HG03460 (cell line): Measurements from ENCODE around the gene REV3L.
"Not testable (repeated sequence)": the region's sequence is repeated elsewhere in the genome, so short reads cannot be mapped to it uniquely, and the experiment has no call there.

Source experiments
- ATAC-seq: cut with Tn5 transposase; IDR thresholded peaks from one replicate; pipeline ENCODE4 v1.9.1; 2021; ENCODE audit not compliant: unreplicated experiment

The REV3L gene

GRCh38 chr6:111306104-111306888 lies 176.7 kb downstream of the REV3L start:
- ATAC-seq, result no peak

GRCh38 chr6:111301946-111302345 lies 181.1 kb downstream of the REV3L start:
- ATAC-seq, result peak; percentile 60

GRCh38 chr6:111300938-111301800 lies 181.8 kb downstream of the REV3L start:
- ATAC-seq, result not testable (repeated sequence)

- ATAC-seq, result no peak
These were observed 185.2 kb downstream of the REV3L start for GRCh38 chr6:111297776-111298175.

GRCh38 chr6:111294374-111294967 lies 188.5 kb downstream of the REV3L start:
- no peak for ATAC-seq

GRCh38 chr6:111291336-111292259 lies 191.4 kb downstream of the REV3L start:
- ATAC-seq, result peak; percentile 21

GRCh38 chr6:111290689-111291335 lies 192.2 kb downstream of the REV3L start:
- ATAC-seq, result peak; percentile 78

GRCh38 chr6:111284356-111284755 lies 198.7 kb downstream of the REV3L start:
- ATAC-seq, result not testable (repeated sequence)

- ATAC-seq, result no peak
These were observed 199.3 kb downstream of the REV3L start for GRCh38 chr6:111283707-111284106.

- no peak for ATAC-seq
These were observed 200.5 kb downstream of the REV3L start for GRCh38 chr6:111282515-111282914.

GRCh38 chr6:111280445-111280955 lies 202.5 kb downstream of the REV3L start:
- no peak for ATAC-seq

- no peak for ATAC-seq
These were observed 204.3 kb downstream of the REV3L start for GRCh38 chr6:111278731-111279130.

- no peak for ATAC-seq
These were observed 205.2 kb downstream of the REV3L start for GRCh38 chr6:111277819-111278218.

GRCh38 chr6:111276736-111277135 lies 206.3 kb downstream of the REV3L start:
- ATAC-seq, result no peak

- ATAC-seq, result no peak
These were observed 206.7 kb downstream of the REV3L start for GRCh38 chr6:111276335-111276734.

- ATAC-seq, result no peak
These were observed 208.3 kb downstream of the REV3L start for GRCh38 chr6:111274593-111275217.

GRCh38 chr6:111270121-111270520 lies 212.9 kb downstream of the REV3L start:
- no peak for ATAC-seq

GRCh38 chr6:111269401-111269970 lies 213.5 kb downstream of the REV3L start:
- ATAC-seq, result no peak

GRCh38 chr6:111267764-111268333 lies 215.2 kb downstream of the REV3L start:
- no peak for ATAC-seq
